RWPE1 (cell line): Measurements from ENCODE around the gene RASL12.

ENCODE experiments used
- CTCF ChIA-PET: fragments of 350-600 bp; sonication (Branson Sonifier 250); formaldehyde crosslinking; extraction: SDS; loops from one replicate; lab custom pipeline; 2021; lab: Yijun Ruan, JAX
- POLR2A ChIA-PET: fragments of 400-600 bp; formaldehyde crosslinking; extraction: SDS; loops from one replicate; lab custom pipeline; 2020; ENCODE audit warnings: antibody characterized with exemption; ENCODE audit not compliant: low non-redundant PET; lab: Yijun Ruan, JAX
- DNase-seq: peaks from one replicate; pipeline ENCODE4 v3.0.0; 2012; ENCODE audit warnings: low spot score
- H3K27ac ChIP-seq: fragments of 450-650 bp; 2 replicates; pipeline ENCODE4 v1.5.1; 2017
- TF ChIP-seq, protein P1 (sequence below): fragments of 450-650 bp; conservative IDR thresholded peaks from 2 replicates; pipeline ENCODE4 v1.5.1; 2017; ENCODE audit warnings: low read depth, mild to moderate bottlenecking

RASL12 gene

DNA sequence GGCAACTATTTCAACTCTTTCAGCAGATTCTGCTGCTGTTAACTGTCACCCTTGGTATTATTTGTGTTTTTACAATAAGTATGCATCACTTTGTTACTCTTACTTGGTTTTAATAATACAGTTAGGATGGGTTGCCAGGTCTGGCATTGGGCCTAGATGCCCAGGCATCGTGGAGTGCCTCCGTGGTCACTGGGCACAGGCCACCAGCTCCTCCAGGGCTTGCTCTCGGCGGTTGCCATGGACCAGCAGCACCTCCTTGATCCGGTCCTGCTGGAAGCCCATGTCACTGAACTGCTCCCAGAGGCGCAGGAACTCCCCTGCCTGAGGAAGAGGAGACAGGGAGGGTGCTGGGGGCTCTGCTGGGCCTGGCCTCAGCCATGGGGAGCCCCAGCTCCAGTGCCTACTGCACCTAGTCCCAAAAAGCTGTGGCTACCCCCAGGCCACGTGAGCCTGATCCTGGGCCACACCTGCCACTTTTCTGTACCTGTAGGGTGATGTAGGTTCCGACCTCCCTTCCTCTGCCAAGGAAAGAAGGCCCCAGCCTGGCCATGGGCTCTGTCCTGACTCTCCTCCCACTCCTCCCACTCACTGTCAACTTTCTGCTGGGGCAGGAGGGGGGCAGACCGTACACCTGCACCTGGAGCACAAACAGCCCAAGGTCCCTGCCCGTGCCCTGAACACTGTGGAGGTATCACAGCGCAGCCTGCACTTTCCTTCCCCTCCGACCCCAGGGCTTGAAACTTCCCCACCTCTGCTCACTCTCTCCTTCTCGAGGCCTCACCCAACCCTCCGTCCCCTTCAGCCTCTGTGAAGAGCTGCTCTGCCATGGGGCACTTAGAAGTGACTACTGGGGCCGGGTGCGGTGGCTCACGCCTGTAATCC lies 25.4 kb upstream of the RASL12 start:
- ChIA-PET CTCF (no interaction called here), POLR2A (no interaction called here)
- no peak overlapping the region for H3K27ac ChIP-seq
- DNase-seq: no peak
- TF ChIP-seq, protein P1, sequence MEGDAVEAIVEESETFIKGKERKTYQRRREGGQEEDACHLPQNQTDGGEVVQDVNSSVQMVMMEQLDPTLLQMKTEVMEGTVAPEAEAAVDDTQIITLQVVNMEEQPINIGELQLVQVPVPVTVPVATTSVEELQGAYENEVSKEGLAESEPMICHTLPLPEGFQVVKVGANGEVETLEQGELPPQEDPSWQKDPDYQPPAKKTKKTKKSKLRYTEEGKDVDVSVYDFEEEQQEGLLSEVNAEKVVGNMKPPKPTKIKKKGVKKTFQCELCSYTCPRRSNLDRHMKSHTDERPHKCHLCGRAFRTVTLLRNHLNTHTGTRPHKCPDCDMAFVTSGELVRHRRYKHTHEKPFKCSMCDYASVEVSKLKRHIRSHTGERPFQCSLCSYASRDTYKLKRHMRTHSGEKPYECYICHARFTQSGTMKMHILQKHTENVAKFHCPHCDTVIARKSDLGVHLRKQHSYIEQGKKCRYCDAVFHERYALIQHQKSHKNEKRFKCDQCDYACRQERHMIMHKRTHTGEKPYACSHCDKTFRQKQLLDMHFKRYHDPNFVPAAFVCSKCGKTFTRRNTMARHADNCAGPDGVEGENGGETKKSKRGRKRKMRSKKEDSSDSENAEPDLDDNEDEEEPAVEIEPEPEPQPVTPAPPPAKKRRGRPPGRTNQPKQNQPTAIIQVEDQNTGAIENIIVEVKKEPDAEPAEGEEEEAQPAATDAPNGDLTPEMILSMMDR: no peak

DNA sequence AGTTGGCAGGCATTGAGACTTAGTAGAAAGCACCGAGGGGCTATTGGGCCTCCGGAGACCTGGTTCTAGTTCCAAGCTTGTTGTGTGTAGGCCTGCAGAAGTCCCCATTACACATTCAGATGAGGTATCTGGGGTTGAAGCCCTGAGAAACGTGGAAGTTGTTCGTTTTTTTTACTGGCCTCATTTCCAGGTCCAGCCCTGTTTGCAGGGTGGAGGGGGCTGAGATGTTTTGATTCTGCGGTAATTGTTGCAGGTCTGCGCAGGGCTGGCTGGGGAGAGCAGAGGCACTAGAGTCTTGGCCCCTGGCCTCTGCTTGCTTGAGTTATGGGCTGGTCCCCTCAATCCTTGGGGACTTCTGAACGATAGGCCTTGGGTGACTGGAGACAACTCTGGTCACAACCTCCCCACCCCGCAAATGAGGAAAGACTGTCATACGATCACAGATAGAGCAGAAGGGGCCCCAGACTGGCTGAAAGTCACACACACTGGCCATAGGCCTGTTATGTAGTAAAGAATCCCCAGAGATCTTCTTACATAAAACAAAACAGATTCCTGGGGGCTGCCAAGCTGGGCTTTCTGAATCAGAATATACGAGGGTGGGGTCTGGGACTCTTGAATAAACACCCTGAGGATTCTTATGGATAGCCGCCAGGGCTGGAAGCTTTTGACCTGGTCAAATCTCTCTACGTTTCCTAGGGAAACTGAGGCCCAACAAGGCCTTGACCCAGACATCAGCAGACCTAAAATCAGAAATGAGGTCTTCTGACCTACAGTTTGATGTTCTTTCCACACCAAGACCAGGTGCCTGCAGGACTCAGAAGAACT lies 24.4 kb upstream of the RASL12 start:
- no peak overlapping the region for H3K27ac ChIP-seq
- TF ChIP-seq, protein P1: no peak
- DNase-seq: no peak
- POLR2A ChIA-PET: no interaction called here
- CTCF ChIA-PET: no interaction called here

DNA sequence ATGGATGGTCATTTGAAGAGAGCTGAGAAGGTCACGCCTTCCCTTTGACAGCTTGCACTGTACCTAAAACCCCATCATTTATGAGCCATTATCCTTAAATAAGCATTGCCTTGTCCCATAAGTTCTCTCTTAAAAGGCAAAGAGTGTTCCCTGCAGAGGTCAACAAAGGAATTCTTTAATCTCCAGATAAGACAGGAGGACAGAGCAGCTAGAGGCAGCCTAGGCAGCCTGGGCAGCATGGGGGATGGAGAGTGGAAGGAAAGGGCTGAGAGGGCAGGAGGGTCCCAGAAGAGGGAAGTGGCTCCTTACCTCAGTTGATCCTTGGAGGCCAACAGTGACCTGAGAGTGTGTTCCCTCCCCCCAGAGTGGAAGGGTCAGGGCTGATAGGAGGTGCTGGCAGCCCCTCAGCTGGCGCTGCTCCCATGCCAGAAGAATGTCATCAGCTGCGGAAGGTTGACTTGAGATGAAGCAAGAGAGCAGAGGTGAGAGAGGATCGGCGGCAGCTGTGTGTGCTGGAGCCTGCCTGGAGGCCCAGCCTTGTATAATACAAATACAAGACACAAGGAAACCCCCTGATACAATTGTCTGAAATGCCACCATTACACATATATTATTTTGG lies 21.5 kb upstream of the RASL12 start:
- POLR2A ChIA-PET: no interaction called here
- TF ChIP-seq, protein P1: no peak
- no peak for DNase-seq
- H3K27ac ChIP-seq: no peak overlapping the region
- CTCF ChIA-PET: no interaction called here

DNA sequence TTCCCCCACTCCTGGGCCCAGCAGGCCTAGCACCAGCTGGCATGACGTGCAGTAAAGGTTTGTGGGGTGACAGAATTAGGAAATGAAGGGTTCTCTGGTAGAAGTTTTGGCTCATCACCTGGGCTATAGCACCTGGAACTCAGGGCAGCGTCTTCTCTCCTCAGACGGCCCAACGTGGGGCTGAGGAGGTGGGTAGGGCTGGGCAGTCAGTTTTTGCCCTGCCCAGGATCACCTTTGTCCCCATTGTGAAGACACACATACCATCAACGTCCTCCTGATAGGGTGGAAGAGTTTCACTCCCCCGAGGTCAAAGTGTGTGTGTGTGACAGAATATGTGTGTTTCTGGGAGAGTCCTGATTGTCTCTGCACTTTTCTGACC lies 20.8 kb upstream of the RASL12 start:
- CTCF ChIA-PET: no interaction called here
- DNase-seq: no peak
- H3K27ac ChIP-seq: no peak overlapping the region
- TF ChIP-seq, protein P1: no peak
- POLR2A ChIA-PET: no interaction called here

DNA sequence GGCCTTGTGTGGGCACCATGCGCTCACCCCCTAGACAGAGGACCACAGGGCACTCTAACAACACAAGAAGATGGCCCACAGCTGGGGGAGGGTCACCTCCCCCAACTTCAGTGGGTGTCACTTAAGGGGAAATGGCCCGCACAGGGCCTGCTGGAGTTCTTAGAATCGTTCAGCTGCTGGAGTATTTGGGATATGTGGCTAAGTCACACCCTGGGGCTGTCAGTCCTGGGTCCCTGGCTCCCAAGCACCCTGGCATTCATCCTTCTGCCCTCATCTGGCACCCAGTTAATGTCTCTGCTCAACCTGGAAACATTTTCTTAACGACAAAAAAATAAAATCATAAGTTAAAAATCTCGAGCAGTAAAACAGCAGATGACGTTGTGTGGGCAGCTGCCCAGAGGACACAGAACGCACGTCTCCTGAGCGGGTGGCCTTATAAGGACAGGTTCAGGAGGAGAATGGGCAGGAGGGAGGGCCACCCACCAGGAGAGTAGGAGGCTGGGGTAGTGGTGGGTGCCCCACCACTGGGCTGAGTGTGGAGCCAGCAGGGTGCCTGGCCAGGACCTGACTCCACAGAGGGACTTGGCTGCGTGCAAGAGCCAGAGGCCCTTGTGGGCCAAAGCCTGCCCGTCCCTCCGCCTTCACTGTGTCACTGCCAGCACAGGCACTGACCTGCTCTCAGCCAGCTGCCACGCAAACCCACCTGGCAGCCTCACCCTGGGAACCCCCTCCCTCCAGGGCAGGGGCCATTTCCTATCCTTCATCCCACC lies 20.3 kb upstream of the RASL12 start:
- CTCF ChIA-PET: interaction anchor here (1.5 kb wide), 1 partner anchor 11 kb away, joined by 4 read pairs; no protein-coding TSS in a partner anchor
- POLR2A ChIA-PET: no interaction called here
- no peak overlapping the region for H3K27ac ChIP-seq
- no peak for DNase-seq
- TF ChIP-seq, protein P1: no peak

DNA sequence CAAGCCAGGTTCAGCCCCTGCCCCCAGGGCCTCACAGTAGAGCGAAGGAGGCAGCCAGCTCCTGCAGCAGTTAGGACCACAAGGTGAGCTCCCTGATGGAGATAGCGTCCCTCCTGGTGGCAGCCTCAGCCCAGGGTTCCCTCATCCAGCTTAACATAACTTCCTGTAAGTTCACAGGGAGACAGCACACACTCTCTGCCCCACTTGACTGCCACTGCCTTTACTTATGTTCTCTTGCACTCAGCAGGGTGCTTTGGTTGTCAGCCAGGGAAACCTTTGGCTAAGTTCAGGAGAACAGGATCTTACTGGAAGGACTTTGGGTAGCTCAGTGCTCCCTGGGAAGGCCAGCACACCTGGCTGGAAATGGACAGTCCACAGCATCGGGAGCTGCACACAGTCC lies 19.6 kb upstream of the RASL12 start:
- no peak for DNase-seq
- CTCF ChIA-PET: interaction anchor here (1.5 kb wide), 2 partner anchors 10 to 32 kb away, joined by 4 to 9 read pairs; no protein-coding TSS in a partner anchor
- no peak overlapping the region for H3K27ac ChIP-seq
- TF ChIP-seq, protein P1: no peak
- POLR2A ChIA-PET: no interaction called here
